ENCODE data around the gene DYNC1H1.
"Not testable (repeated sequence)": the region's sequence is repeated elsewhere in the genome, so short reads cannot be mapped to it uniquely, and the experiment has no call there.

DYNC1H1 gene

GRCh38 chr14:102071283-102071998, 107.1 kb downstream of the DYNC1H1 start:
- no peak for TF ChIP-seq CTCF (IDR thresholded peaks at IDR 0.05; ENCODE audit: extremely low read depth, missing control alignments)
- DNase-seq (ENCODE audit: low spot score): no peak

- no peak for DNase-seq (ENCODE audit: low spot score)
- no peak for TF ChIP-seq CTCF (IDR thresholded peaks at IDR 0.05; ENCODE audit: extremely low read depth, missing control alignments)
Measured at GRCh38 chr14:102074415-102074964, 110.1 kb downstream of the DYNC1H1 start.

GRCh38 chr14:102075155-102075554, 110.8 kb downstream of the DYNC1H1 start:
- no peak for TF ChIP-seq CTCF (IDR thresholded peaks at IDR 0.05; ENCODE audit: extremely low read depth, missing control alignments)
- DNase-seq (ENCODE audit: low spot score): no peak

GRCh38 chr14:102077382-102077709, 113.0 kb downstream of the DYNC1H1 start:
- TF ChIP-seq CTCF (IDR thresholded peaks at IDR 0.05; ENCODE audit: extremely low read depth, missing control alignments): no peak
- no peak for DNase-seq (ENCODE audit: low spot score)

- not testable (repeated sequence) for DNase-seq (ENCODE audit: low spot score)
Measured at GRCh38 chr14:102078361-102078791, 114.0 kb downstream of the DYNC1H1 start.

- DNase-seq (ENCODE audit: low spot score): no peak
- TF ChIP-seq CTCF (IDR thresholded peaks at IDR 0.05; ENCODE audit: extremely low read depth, missing control alignments): no peak
Measured at GRCh38 chr14:102078831-102079699, 114.7 kb downstream of the DYNC1H1 start.

- no peak for DNase-seq (ENCODE audit: low spot score)
- no peak for TF ChIP-seq CTCF (IDR thresholded peaks at IDR 0.05; ENCODE audit: extremely low read depth, missing control alignments)
Measured at GRCh38 chr14:102079700-102079979, 115.3 kb downstream of the DYNC1H1 start.

All from GM20000 (cell line).